Measurements from ENCODE around the gene MT4. TPM values are rescaled to one million over a fixed set of nuclear protein-coding genes. Genes with fewer than 3 reads are reported as not detected.
"Not testable (repeated sequence)": the region's sequence is repeated elsewhere in the genome, so short reads cannot be mapped to it uniquely, and the experiment has no call there.

The MT4 gene
- polyA plus RNA-seq, 1 donor: not detected

DNA sequence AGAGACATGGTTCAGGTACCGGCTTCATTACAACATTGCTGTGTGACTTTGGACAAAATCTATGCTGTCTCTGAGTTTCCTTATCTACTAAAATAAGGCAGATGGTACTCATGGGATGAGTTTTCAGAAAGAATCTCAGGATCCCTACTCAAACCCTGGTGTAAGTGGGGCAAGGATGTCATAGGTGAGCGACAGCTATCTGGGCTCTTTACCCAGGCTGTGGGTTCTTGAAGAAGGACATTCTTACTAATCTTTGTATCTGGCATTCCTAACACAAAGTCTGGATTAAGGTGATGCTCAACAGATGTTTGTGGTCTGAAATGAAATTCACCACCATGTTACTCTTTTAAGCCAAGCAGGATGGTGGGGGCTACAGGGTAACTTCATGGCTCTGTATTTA is 18.0 kb downstream of the MT4 start:
- peaks cover 24% of the 10 kb centered on the region for H3K27me3 ChIP-seq (ENCODE audit: control insufficient read depth, insufficient read depth, low read length)
- not testable (repeated sequence) for DNase-seq; H3K4me3 ChIP-seq (ENCODE audit: low read length); H3K4me1 ChIP-seq (ENCODE audit: control insufficient read depth, insufficient read depth, low read length); H3K27ac ChIP-seq (ENCODE audit: low read length); H3K9me3 ChIP-seq (ENCODE audit: control insufficient read depth, low read depth, low read length); H3K36me3 ChIP-seq (ENCODE audit: control insufficient read depth, insufficient read depth, low read length)
- no CpG with 5 or more reads among the region's 2 CpGs for WGBS (ENCODE audit: insufficient coverage, low lambda C conversion rate)

DNA sequence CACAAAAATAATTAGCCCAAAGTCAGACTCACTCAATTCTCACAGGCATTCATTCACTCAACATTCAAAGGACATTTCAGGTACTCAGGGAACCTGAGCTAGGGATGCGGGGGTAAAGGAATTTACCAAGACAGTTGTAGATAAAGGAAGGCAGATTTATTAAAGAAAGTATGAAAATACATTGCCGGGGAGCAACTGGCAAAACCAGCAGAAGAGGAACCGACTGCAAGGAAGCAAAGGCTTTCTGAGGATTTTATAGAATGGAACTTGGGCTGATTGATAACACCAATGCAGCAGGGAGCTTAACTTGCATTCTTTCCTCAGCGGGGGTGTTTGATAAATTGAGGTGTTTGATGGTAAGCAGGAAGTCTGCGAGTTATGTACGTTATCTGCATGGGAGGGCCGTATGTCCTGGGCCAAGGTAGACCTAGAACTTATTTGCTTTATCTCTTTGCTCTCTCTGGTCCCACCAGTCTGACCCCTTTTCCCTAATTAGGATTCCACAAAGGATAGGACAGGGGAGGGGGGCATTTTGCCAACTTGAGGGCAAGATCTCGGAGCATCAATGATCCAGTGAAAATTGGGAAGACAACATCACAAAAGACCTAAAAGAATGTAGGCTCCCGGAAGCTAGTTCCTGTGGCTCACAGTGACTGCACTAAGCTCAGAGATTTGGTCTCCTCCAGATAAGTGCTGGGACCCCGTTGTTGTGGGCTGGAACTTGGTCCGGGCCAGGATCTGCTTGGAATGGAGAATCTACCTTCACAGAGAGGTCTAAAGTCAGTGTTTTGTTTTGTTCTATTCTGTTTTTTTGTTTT is 18.7 kb downstream of the MT4 start:
- Histone ChIP-seq H3K9me3 (ENCODE audit: control insufficient read depth, low read depth, low read length) (no peaks in the 10 kb centered on the region), H3K36me3 (ENCODE audit: control insufficient read depth, insufficient read depth, low read length) (no peaks in the 10 kb centered on the region), H3K27me3 (ENCODE audit: control insufficient read depth, insufficient read depth, low read length) (peaks cover 31% of the 10 kb centered on the region), H3K27ac (ENCODE audit: low read length) (no peak overlapping the region), H3K4me3 (ENCODE audit: low read length) (no peak overlapping the region), H3K4me1 (ENCODE audit: control insufficient read depth, insufficient read depth, low read length) (no peaks in the 10 kb centered on the region)
- DNase-seq: no peak
- 83% methylated on average over 2 of the region's 11 CpGs for WGBS (ENCODE audit: insufficient coverage, low lambda C conversion rate)

DNA sequence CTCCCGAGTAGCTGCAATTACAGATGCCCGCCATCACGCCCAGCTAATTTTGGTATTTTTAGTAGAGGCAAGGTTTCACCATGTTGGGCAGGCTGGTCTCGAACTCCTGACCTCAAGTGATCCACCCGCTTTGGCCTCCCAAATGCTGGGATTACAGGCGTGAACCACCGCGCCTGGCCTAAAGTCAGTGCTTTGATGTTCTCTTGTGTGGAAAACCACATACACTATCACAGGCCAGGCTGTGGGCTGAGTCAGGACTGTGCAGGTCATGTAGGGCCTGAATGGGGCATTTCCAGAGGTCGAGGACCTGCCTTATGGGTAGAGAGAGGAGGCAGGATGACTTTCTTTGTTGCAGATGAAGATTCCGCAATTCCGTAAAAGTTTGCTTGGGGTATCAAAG is 19.4 kb downstream of the MT4 start:
- Histone ChIP-seq H3K4me3 (ENCODE audit: low read length) (no peak overlapping the region), H3K4me1 (ENCODE audit: control insufficient read depth, insufficient read depth, low read length) (no peaks in the 10 kb centered on the region), H3K9me3 (ENCODE audit: control insufficient read depth, low read depth, low read length) (no peaks in the 10 kb centered on the region)

DNA sequence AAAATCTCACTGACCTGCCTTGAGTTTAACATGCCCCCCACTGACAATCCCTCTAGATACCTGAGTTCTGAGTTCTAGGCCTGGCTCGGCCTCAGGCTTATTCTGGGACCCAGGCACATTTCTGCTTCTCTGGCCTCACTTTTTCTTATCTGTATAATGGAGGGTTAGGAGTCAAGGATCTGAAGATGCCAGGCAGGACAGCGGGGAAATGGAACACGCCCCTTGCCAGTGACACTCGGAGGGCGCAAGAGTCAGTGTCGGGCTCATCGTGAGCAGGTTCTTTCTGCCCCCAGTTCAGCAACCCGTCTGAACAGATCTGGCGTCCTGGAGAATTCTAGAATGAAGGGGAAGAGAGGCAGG is 23.9 kb downstream of the MT4 start:
- no peak overlapping the region for H3K27ac ChIP-seq (ENCODE audit: low read length)
- no peaks in the 10 kb centered on the region for H3K9me3 ChIP-seq (ENCODE audit: control insufficient read depth, low read depth, low read length)
- DNase-seq: no peak
- H3K27me3 ChIP-seq (ENCODE audit: control insufficient read depth, insufficient read depth, low read length): peaks cover 52% of the 10 kb centered on the region
- no peaks in the 10 kb centered on the region for H3K36me3 ChIP-seq (ENCODE audit: control insufficient read depth, insufficient read depth, low read length)
- no CpG with 5 or more reads among the region's 9 CpGs for WGBS (ENCODE audit: insufficient coverage, low lambda C conversion rate)
- H3K4me1 ChIP-seq (ENCODE audit: control insufficient read depth, insufficient read depth, low read length): peaks cover 12% of the 10 kb centered on the region
- peak overlapping the region; percentile 16 for H3K4me3 ChIP-seq (ENCODE audit: low read length)

More for the DNA sequence above, 19.4 kb downstream of the MT4 start:
- 90% methylated on average over 2 of the region's 11 CpGs for WGBS (ENCODE audit: insufficient coverage, low lambda C conversion rate)
- Histone ChIP-seq H3K27me3 (ENCODE audit: control insufficient read depth, insufficient read depth, low read length) (peaks cover 38% of the 10 kb centered on the region), H3K27ac (ENCODE audit: low read length) (no peak overlapping the region), H3K36me3 (ENCODE audit: control insufficient read depth, insufficient read depth, low read length) (no peaks in the 10 kb centered on the region)
- DNase-seq: no peak

DNA sequence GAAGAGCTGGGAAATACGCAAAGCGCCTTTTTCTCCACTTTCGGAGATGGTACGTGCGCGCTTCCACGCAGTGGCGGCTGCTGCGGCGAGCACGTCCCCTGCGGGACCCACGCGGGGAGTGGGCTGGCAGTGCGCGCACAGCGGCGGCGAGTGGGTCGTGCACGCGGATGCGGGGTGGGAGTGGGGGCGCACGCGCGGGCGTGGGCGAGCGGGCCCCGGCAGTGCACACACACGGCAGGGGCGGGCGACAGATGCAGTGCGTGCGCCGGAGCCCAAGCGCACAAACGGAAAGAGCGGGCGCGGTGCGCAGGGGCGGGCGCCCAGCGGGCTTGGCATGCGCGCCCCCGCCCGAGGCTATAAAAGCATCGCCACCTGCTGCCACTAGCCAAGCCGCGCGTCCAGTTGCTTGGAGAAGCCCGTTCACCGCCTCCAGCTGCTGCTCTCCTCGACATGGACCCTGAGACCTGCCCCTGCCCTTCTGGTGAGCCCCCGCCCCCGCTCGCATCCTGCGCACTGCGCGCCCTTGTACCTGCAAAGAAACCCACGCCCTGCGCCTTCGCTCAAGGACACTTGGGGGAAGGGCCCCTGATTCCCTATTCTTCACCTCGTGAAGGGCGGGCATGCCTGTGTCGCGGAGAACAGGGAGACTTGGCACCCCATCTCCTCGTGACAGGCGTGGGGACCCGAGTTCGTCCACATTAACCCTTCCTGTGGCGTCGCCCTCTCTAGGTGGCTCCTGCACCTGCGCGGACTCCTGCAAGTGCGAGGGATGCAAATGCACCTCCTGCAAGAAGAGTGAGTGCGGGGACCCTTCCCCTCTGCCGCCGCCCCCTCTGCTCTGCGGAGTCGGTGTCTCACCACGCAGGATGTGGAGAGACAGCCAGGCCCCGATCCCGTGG is 24.5 kb downstream of the MT4 start, which contains the start of gene MT3:
Gene MT3, plus strand, starts transcription at position 388 of the 899 bp plus-strand sequence. Its CDS starts 63 bp downstream, at position 451.
- H3K27ac ChIP-seq (ENCODE audit: low read length): no peak within 1 kb of the TSS
- H3K36me3 ChIP-seq (ENCODE audit: control insufficient read depth, insufficient read depth, low read length): no peaks in the 10 kb centered on the region
- no peaks in the 10 kb centered on the region for H3K9me3 ChIP-seq (ENCODE audit: control insufficient read depth, low read depth, low read length)
- peaks cover 12% of the 10 kb centered on the region for H3K4me1 ChIP-seq (ENCODE audit: control insufficient read depth, insufficient read depth, low read length)
- no CpG with 5 or more reads among the region's 87 CpGs for WGBS (ENCODE audit: insufficient coverage, low lambda C conversion rate)
- peak within 1 kb of the TSS; percentile 28 for H3K4me3 ChIP-seq (ENCODE audit: low read length)
- H3K27me3 ChIP-seq (ENCODE audit: control insufficient read depth, insufficient read depth, low read length): peaks cover 50% of the 10 kb centered on the region
- peak in 1 of 2 donors; percentile 62 for DNase-seq

DNA sequence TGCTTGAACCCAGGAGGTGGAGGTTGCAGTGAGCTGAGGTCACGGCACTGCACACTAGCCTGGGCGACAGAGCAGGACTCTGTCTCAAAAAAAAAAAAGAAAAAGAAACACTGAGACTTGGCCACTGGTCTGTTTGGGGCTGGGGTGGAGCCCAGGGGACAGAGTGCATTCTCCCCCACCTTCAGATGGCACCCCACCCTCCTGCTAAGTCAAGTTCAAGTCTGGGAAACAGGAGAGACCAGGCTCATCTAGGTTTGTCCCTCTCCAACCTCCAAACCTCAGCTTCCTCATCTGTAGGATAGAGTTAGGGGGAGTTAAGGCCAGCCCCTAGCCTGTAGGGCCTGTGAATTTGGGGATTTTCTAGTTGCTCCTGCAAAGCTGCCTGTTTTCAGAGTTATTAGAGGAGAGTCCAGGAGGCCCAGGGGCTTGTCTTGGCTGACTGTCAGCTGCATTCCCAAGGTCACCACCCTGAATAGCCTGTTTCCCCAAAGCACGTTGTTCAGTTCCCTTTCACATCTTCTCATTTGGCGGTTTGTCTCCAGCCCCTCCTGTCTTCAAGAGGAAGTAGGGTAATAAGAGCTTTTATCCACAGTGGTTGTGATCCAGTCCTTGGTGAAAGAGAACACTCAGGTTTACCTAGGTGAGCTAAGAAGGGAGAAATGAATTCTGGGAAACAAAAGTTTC is 26.6 kb downstream of the MT4 start:
- Histone ChIP-seq H3K36me3 (ENCODE audit: control insufficient read depth, insufficient read depth, low read length) (no peaks in the 10 kb centered on the region), H3K27me3 (ENCODE audit: control insufficient read depth, insufficient read depth, low read length) (peaks cover 41% of the 10 kb centered on the region), H3K4me1 (ENCODE audit: control insufficient read depth, insufficient read depth, low read length) (peaks cover 12% of the 10 kb centered on the region), H3K9me3 (ENCODE audit: control insufficient read depth, low read depth, low read length) (no peaks in the 10 kb centered on the region), H3K27ac (ENCODE audit: low read length) (no peak overlapping the region), H3K4me3 (ENCODE audit: low read length) (no peak overlapping the region)
- WGBS (ENCODE audit: insufficient coverage, low lambda C conversion rate): no CpG with 5 or more reads among the region's 4 CpGs
- DNase-seq: peak in 1 of 2 donors; percentile 50

DNA sequence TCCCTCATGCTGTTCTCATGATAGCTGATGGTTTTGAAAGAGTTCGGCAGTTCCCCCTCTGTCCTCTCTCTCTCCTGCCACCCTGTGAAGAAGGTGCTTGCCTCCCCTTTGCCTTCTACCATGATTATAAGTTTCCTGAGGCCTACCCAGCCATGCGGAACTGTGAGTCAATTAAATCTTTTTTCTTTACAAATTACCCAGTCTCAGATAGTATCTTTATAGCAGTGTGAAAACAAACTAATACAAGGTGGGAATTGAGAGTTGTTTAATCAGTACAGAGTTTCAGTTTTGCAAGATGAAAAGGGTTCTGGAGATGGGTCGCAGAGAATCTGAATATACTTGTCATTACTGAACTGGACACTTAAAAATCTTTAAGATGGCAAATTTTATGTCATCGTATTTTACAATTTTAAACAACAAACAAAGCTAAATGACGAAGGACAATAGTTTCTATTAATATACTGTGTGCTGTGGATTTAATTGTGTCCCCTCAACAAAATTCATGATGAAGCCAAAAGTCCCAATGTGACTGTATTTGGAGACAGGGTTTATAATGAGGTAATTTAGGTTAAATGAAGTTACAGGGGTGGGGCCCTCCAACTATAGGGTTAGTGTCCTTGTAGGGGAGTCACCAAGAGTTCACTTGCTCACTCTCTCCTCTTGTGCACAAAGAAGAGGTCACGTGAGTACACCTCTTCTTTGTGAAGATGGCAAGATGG is 28.9 kb downstream of the MT4 start:
- Histone ChIP-seq H3K27ac (ENCODE audit: low read length) (no peak overlapping the region), H3K36me3 (ENCODE audit: control insufficient read depth, insufficient read depth, low read length) (no peaks in the 10 kb centered on the region), H3K27me3 (ENCODE audit: control insufficient read depth, insufficient read depth, low read length) (peaks cover 21% of the 10 kb centered on the region), H3K9me3 (ENCODE audit: control insufficient read depth, low read depth, low read length) (no peaks in the 10 kb centered on the region), H3K4me3 (ENCODE audit: low read length) (no peak overlapping the region), H3K4me1 (ENCODE audit: control insufficient read depth, insufficient read depth, low read length) (peaks cover 12% of the 10 kb centered on the region)
- DNase-seq: no peak
- WGBS (ENCODE audit: insufficient coverage, low lambda C conversion rate): 100% methylated on average over 1 of the region's 6 CpGs

DNA sequence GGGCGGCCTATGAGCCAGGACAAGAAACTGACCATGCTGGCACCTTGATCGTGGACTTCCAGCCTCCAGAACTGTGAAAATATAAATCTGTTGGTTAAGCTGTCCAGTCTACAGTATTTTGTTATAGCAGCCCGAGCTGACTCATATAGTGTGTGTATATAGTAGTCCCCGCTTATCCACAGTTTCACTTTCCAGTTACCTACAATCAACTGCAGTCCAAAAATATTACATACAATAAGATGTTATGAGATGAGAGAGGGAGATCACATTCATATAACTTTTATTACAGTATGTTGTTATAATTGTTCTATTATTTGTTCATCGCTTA is 29.4 kb downstream of the MT4 start:
- WGBS (ENCODE audit: insufficient coverage, low lambda C conversion rate): no CpG with 5 or more reads among the region's 5 CpGs
- Histone ChIP-seq H3K4me1 (ENCODE audit: control insufficient read depth, insufficient read depth, low read length) (peaks cover 12% of the 10 kb centered on the region), H3K4me3 (ENCODE audit: low read length) (no peak overlapping the region), H3K9me3 (ENCODE audit: control insufficient read depth, low read depth, low read length) (no peaks in the 10 kb centered on the region), H3K36me3 (ENCODE audit: control insufficient read depth, insufficient read depth, low read length) (no peaks in the 10 kb centered on the region), H3K27ac (ENCODE audit: low read length) (no peak overlapping the region), H3K27me3 (ENCODE audit: control insufficient read depth, insufficient read depth, low read length) (peaks cover 15% of the 10 kb centered on the region)
- DNase-seq: no peak

DNA sequence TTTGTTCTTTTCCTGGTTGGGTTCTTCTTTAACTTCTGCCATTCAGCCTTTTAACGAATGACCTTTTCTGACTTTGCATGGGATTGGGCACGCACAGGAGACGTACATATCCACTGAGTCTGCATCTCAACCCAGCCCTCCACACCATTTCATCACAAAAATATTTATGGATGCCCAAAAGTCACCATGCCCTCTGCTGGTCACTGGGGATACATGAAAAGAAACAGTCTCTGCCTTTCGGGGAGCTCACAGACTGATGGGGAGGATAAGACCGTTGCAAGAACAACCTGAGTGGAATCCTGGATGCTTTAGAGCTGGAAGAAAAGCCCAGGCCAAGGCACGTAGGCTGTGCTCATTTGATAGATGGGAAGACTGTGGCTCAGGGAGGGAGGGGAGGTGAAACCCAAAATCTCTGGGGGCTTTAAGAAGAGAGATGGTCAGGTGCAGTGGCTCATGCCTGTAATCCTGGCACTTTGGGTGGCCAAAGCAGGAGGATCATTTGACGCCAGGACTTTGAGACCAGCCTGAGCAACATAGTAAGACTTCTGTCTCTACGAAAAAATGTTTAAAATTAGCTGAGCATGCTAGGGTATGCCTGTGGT is 35.6 kb downstream of the MT4 start:
- H3K4me1 ChIP-seq (ENCODE audit: control insufficient read depth, insufficient read depth, low read length): no peaks in the 10 kb centered on the region
- H3K4me3 ChIP-seq (ENCODE audit: low read length): no peak overlapping the region
- H3K36me3 ChIP-seq (ENCODE audit: control insufficient read depth, insufficient read depth, low read length): no peaks in the 10 kb centered on the region
- H3K27me3 ChIP-seq (ENCODE audit: control insufficient read depth, insufficient read depth, low read length): peaks cover 12% of the 10 kb centered on the region
- no peak for DNase-seq
- no peak overlapping the region for H3K27ac ChIP-seq (ENCODE audit: low read length)
- no CpG with 5 or more reads among the region's 8 CpGs for WGBS (ENCODE audit: insufficient coverage, low lambda C conversion rate)
- no peaks in the 10 kb centered on the region for H3K9me3 ChIP-seq (ENCODE audit: control insufficient read depth, low read depth, low read length)
